ENCODE results near the gene TMEM219.

TMEM219 gene

DNA sequence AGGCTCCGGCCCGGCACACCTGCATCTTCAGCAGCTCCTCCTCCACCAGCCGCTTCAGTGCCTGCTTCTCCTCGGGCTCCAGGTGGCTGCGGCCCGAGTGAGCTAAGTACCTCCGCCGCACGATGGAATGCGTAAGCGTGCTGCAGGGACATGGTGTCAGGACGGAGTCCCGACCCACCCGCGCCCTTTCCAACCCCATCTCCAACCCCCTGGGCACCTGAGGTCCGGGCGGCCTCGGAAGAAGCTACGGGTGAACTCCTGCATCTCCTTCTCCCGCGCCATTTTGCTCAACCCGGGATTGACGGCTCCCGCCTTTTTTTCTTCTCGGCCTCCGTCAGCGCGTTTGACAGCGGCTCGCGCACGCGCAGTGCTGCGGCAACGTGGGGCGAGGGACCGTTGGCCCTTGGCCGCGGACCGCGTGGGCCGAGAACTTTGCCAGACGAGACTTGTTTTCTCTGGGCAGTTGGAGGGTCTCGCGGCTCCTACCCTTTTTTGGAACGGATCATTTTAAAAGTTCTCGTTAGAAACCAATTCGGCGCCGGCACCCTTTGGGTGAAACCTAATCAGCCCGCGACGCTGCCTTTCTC lies 33.5 kb downstream of the TMEM219 start, which contains the start of gene HIRIP3:
Gene HIRIP3, minus strand, starts transcription at position 294 of the 587 bp plus-strand sequence. Its CDS starts 12 bp downstream, at position 282.
- peak; percentile 67 for DNase-seq (ENCODE audit: low read depth)

GRCh38 chr16:29995911-29996765 lies 34.3 kb downstream of the TMEM219 start, which contains the start of gene INO80E:
INO80E (plus strand) TSS chr16:29996241; CDS start chr16:29996311, 70 bp downstream.
- peak; percentile 82 for DNase-seq (ENCODE audit: low read depth)

GRCh38 chr16:29996766-29997250 lies 34.9 kb downstream of the TMEM219 start:
- DNase-seq (ENCODE audit: low read depth), result no peak

DNA sequence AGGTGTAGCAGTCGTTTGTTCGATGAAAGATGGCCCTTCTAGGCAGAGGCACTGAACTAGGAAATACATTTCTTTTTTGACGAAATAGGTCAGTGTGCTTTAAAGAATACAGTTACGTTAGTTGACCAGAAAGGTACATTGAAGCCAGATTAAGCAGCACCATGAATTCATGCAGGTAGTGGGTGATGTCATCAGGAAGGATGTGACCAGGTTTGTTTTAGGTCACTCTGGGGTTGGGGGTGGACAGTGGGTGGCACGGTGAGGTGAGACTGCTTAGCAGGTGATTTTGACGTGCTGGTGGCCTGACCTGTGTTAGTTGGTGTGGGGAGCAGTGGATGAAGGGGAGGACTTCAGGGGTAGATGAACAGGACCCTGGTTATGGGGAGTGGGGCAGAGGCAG lies 37.7 kb downstream of the TMEM219 start:
- no peak for DNase-seq (ENCODE audit: low read depth)

GRCh38 chr16:30000735-30001631 lies 39.1 kb downstream of the TMEM219 start:
- no peak for DNase-seq (ENCODE audit: low read depth)

DNA sequence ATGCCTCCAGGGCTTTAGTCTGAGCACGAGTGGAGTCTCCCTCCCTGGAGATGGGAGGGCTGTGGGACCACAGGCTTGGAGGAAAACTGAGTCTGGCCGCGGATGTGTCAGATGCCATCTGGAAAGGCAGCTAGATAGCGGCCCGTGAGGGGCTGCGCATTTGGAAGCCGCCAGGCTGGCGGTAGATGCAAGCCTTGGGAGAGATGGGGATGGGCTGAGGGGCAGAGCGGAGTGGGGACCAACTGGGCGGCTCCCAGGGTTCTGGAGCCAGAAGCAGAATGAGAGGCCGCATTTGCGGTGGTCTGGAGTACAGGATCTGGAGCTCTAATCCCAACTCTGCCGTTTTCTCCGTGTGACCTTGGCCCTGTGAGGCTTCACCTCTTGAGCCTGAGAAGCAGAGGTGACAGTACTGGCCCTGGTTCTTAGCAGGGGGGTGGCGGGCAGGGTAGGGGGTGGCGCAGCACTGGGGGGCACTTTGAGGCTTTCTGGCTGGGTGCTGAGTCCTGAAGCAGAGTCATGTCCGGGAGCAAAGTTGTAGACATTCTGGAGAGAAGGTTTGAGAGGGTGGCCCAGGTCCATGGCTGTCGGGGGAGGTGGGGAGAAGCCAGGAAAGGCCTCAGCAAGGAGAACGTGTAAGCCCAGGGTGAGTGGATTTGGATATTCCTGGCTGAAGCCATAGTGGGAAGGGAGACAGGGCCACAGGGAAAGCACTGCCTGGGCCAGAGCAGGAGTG lies 40.9 kb downstream of the TMEM219 start:
- DNase-seq (ENCODE audit: low read depth), result no peak

- DNase-seq (ENCODE audit: low read depth), result no peak
Measured at GRCh38 chr16:30003670-30004423, 42.0 kb downstream of the TMEM219 start.

DNA sequence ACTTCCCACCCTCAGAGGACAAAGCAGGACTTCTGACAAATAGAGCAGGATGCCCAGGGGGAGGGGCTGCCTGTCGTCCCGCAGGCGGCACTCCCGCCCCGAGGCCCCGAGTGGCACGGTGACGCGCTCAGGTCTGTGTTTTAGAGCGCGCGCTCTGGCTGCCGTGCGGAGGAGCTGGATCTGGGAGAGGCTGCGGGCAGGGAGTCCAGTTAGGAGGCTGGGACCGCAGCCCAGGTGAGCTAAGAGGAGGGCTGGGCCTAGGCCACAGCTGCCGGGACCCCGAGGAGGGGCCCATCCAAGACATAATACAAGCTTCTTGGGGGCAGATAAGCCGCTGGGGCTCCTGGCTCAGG lies 42.5 kb downstream of the TMEM219 start:
- DNase-seq (ENCODE audit: low read depth), result no peak

GRCh38 chr16:30004811-30005242 lies 42.9 kb downstream of the TMEM219 start:
- DNase-seq (ENCODE audit: low read depth), result no peak

DNA sequence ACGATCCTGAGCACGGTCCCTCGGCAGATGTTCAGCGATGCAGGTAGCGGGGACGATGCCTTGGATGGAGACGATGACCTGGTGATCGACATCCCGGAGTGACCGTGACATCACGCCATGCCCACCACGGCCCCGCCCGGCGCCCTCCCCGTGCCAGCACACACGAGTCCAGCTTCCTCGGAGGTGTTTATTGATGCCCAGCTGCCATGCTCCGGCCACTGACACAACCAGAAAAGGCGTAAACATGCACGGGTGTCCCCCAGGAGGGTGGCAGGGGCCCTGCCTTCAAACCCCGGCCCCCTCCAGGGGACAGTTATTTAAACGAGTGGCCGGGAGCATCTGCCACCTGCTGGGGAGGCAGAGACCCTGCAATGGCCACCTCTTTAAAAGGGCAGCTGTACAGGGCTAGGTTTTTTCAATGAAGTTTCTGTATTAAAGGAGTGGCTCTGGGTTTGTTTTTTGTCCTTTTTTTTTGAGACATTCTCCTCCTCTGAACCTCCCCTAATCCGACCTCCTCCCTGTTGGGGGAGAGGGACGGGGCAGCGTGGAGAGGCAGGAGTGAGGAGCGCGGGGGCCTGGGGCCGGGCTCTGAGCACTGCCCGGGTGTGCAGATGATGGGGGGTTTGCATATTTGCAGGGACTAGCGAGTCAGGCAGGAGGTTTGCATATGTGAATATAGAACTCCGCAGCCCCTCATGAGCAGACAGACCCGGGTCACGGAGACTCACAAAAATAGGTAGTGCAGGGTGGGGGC lies 43.6 kb downstream of the TMEM219 start:
- peak; percentile 11 for DNase-seq (ENCODE audit: low read depth)

DNA sequence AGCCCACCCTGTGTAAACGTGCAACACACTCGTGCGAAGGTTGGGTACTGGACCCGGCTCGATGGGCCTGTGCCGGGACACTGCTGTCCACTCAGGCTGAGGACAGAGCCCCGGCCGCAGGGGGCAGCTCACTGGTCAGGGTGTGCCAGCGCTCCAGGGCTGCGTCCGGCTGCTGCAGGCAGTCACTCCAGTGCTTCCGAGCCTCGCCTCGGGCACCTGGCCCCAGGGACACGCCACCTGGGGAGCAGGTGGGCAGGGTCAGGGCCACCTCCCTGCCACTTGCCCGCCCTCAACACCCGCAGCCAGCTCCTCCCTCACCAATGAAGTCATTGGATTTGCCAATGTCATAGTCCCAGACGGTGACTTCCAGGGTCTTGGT lies 44.2 kb downstream of the TMEM219 start:
- DNase-seq (ENCODE audit: low read depth), result no peak

DNA sequence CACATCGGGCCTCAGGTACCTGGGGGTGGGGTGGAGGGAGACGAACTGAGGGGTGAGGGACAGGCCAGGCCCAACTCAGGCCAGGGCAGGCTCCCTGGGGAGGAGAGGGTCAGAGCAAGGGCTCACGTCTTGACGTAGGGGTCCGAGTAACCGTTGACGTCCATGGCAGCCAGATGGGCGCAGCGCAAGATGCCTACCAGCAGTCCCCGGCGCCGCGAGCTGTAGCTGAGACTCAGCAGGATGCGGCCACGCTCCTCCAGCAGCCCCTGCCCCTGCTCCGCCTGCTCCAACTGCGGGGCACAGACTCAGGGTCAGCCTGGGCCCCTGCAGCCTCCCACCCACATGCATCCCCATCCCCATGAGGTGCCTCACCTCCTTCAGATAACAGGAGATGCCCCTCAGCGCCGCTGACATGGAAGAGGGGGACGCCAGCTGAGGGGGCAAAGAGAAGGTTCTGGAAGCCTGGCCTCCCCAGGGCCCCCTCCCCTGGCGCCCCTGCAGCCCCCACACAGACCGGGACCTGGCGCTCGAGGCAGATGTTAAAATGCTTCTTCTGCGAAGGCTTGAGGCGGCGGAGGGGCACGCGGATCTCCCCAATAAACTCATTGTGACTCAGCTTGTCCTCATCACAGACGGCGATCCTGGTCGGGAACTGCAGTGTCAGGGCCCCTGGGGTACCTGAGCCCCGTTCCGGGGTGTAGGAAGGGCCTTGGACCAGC lies 44.9 kb downstream of the TMEM219 start:
- no peak for DNase-seq (ENCODE audit: low read depth)

DNA sequence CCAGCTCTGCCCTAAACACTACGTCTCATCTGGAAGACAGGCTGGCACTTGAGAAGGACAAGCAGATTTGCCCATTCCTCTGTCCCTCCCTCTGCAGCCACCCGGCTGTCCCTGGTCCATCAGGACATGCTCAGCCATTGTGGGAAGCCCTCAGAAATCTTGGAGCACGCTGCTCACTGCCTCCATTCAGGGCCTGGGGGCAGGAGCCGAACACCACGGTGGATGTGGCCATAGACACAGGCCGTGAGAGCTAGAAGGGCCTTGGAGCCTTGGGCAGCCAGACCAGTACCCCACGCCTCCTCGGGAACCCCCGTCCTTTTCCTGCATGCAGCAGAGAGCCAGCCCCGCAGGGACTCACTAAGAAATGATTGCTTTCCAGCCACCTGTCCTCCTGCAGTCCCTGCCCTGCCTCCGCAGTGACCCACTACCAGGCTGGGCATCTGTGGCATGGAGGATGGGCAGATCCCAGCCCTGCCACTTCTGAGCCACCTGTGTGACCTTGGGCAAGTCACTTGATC lies 45.6 kb downstream of the TMEM219 start:
- DNase-seq (ENCODE audit: low read depth), result no peak

DNA sequence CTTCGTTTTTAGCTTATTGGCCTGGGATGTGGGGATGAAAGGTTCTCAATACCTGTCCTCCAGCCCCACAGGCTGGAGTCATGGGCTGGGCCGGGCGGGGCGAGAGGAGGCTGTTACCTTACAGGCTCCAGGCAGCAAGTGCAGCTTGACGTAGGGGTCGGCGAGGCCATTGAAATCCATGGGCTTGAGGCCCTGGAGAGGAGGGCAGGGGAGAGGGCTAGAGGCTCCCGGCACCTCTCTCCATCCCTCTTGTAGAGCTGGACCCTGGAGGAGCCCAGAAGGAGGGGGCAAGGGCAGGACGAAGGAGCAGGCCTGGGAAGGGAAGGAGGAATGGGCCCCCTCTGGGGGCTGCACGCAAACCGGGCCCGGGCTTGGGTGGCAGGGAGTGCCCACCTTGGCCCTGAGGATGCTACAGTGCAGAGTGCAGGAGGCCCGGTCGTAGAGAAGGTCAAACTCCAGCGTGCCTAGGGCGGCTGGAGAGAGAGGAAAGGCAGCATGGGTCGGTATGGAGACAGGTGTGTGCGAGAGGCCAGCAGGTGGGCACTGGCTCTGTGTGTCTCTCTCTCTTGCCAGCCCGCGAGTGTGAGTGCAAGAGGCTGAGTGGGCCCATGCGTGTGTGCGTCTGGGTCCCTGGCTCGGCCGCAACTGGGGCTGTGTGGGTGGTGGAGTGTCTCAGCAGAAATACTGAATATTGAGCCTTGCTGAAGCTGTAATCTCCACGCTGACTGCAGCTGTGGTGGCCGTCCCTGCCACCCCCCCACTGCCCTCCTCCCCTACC lies 47.4 kb downstream of the TMEM219 start:
- no peak for DNase-seq (ENCODE audit: low read depth)

GRCh38 chr16:30009990-30010843 lies 48.3 kb downstream of the TMEM219 start:
- no peak for DNase-seq (ENCODE audit: low read depth)

DNA sequence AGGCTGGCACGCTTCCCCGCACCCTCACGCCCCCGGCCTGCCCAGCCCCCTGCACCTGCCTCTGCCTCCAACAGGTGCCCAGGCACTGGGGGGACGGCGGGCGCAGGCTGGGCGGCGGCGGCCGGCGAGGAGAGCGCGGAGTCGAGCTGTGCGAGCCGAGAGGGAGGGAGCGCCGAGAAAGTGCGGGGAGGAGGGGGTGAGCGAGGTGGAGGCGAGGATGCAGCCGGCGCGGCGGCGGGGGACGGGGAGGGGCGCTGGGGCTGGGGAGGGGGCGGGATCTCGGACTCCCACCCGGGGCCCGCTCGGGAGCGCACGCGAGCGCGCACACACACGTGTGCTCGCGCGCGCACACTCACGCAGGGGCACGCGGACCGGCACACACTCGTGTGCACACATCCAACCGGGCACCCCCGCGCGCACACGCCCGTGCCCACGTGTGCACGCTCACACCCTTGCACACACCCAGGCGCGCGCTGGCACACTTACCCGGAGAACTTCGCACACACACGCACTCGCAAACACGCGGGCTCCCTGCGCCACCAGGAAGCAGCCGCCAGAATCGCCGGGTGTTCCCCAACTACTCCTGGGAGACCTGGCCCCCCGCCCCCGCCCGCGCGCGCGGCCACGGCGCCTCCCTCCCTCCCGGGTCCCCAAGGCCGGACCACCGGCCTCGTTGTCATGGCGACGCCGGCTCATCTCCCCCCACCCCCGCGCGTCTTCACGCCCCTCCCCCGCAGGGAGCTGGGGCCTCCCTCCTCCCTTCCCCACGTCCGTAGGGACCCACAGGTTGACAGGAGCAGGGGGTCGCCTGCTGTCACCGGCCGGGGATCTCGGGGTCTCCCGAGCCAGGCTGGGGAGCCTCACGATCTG lies 49.2 kb downstream of the TMEM219 start, which contains the start of gene DOC2A:
Gene DOC2A, minus strand, starts transcription at position 184 of the 870 bp plus-strand sequence. CDS start 805 bp downstream, outside the sequence.
- no peak for DNase-seq (ENCODE audit: low read depth)
